ENCODE results near the gene AP5Z1. TPM values are rescaled to one million over a fixed set of nuclear protein-coding genes. Genes with fewer than 3 reads are reported as not detected.
A peak's percentile ranks its signal among the peaks of the same experiment; 100 is the strongest.

AP5Z1 gene
- total RNA-seq, 1 experiment from 2014 or later = 66.8 TPM

- CTCF ChIA-PET = interaction anchor here (1.3 kb wide), 1 partner anchor 16 kb away, joined by 7 read pairs; no protein-coding TSS in a partner anchor
- H3K27ac Mint-ChIP-seq (ENCODE audit: unreplicated experiment) = no peak overlapping the region
These were observed 39.0 kb downstream of the AP5Z1 start for GRCh38 chr7:4814433-4814832.

GRCh38 chr7:4815121-4815520, 39.7 kb downstream of the AP5Z1 start:
- no peak for DNase-seq
- Histone ChIP-seq H3K4me3 (ENCODE audit: low read depth, low read length) (no peak overlapping the region), H3K27me3 (replicated peaks; ENCODE audit: control insufficient read depth, insufficient read depth, low read length) (no peaks in the 10 kb centered on the region; the same call in 1 of the 2 replicates), H3K9me3 (no peaks in the 10 kb centered on the region), H3K36me3 (ENCODE audit: control insufficient read depth, insufficient read depth, low read length) (no peaks in the 10 kb centered on the region), H3K4me1 (no peaks in the 10 kb centered on the region)
- peaks cover 16% of the 10 kb centered on the region for H3K27me3 Mint-ChIP-seq (ENCODE audit: insufficient read depth, unreplicated experiment)
- H3K36me3 Mint-ChIP-seq (ENCODE audit: insufficient read depth, unreplicated experiment) = no peaks in the 10 kb centered on the region
- intact Hi-C loops (cut with micrococcal nuclease; ENCODE audit: unreplicated experiment) = no loop called here
- CTCF ChIA-PET = interaction anchor here (0.7 to 1.3 kb wide), 3 partner anchors 11 to 111 kb away, joined by 3 to 7 read pairs (median 3); no protein-coding TSS in a partner anchor
- H3K4me1 Mint-ChIP-seq (ENCODE audit: low read depth, unreplicated experiment) = no peaks in the 10 kb centered on the region
- BruUV-seq (replicated peaks) = no TSS peak
- no peak overlapping the region for H3K4me3 Mint-ChIP-seq (ENCODE audit: unreplicated experiment)
- H3K9me3 Mint-ChIP-seq (ENCODE audit: unreplicated experiment) = peaks cover 13% of the 10 kb centered on the region
- H3K27ac Mint-ChIP-seq (ENCODE audit: unreplicated experiment) = no peak overlapping the region
- TF ChIP-seq CTCF (IDR thresholded peaks at IDR 0.05; ENCODE audit: insufficient read depth in 1 of 2, low read depth in 1 of 2, low read length in 1 of 2, severe bottlenecking in 1 of 2, unreplicated experiment in 1 of 2) = no peak
- POLR2A ChIA-PET = no interaction called here

More at GRCh38 chr7:4814433-4814832, 39.0 kb downstream of the AP5Z1 start:
- H3K9me3 Mint-ChIP-seq (ENCODE audit: unreplicated experiment) = peaks cover 13% of the 10 kb centered on the region
- TF ChIP-seq CTCF (IDR thresholded peaks at IDR 0.05; ENCODE audit: insufficient read depth in 1 of 2, low read depth in 1 of 2, low read length in 1 of 2, severe bottlenecking in 1 of 2, unreplicated experiment in 1 of 2) = no peak
- Histone ChIP-seq H3K4me3 (ENCODE audit: low read depth, low read length) (no peak overlapping the region), H3K9me3 (no peaks in the 10 kb centered on the region), H3K4me1 (no peaks in the 10 kb centered on the region), H3K36me3 (ENCODE audit: control insufficient read depth, insufficient read depth, low read length) (no peaks in the 10 kb centered on the region), H3K27me3 (replicated peaks; ENCODE audit: control insufficient read depth, insufficient read depth, low read length) (no peaks in the 10 kb centered on the region; the same call in 1 of the 2 replicates)
- intact Hi-C loops (cut with micrococcal nuclease; ENCODE audit: unreplicated experiment) = no loop called here
- H3K4me3 Mint-ChIP-seq (ENCODE audit: unreplicated experiment) = no peak overlapping the region
- POLR2A ChIA-PET = no interaction called here
- no TSS peak for BruUV-seq (replicated peaks)
- H3K36me3 Mint-ChIP-seq (ENCODE audit: insufficient read depth, unreplicated experiment) = no peaks in the 10 kb centered on the region
- peaks cover 16% of the 10 kb centered on the region for H3K27me3 Mint-ChIP-seq (ENCODE audit: insufficient read depth, unreplicated experiment)
- H3K4me1 Mint-ChIP-seq (ENCODE audit: low read depth, unreplicated experiment) = no peaks in the 10 kb centered on the region
- DNase-seq = no peak

- Mint-ChIP-seq H3K4me3 (ENCODE audit: unreplicated experiment) (no peak overlapping the region), H3K36me3 (ENCODE audit: insufficient read depth, unreplicated experiment) (no peaks in the 10 kb centered on the region), H3K27ac (ENCODE audit: unreplicated experiment) (no peak overlapping the region), H3K27me3 (ENCODE audit: insufficient read depth, unreplicated experiment) (peaks cover 16% of the 10 kb centered on the region), H3K9me3 (ENCODE audit: unreplicated experiment) (peaks cover 13% of the 10 kb centered on the region), H3K4me1 (ENCODE audit: low read depth, unreplicated experiment) (no peaks in the 10 kb centered on the region)
- Histone ChIP-seq H3K36me3 (ENCODE audit: control insufficient read depth, insufficient read depth, low read length) (no peaks in the 10 kb centered on the region), H3K4me1 (no peaks in the 10 kb centered on the region), H3K27me3 (replicated peaks; ENCODE audit: control insufficient read depth, insufficient read depth, low read length) (no peaks in the 10 kb centered on the region; the same call in 1 of the 2 replicates), H3K4me3 (ENCODE audit: low read depth, low read length) (no peak overlapping the region), H3K9me3 (no peaks in the 10 kb centered on the region)
- BruUV-seq (replicated peaks) = no TSS peak
- intact Hi-C loops (cut with micrococcal nuclease; ENCODE audit: unreplicated experiment) = no loop called here
- CTCF ChIA-PET = interaction anchor here (0.7 to 1.3 kb wide), 2 partner anchors 18 to 110 kb away, joined by 3 to 7 read pairs; no protein-coding TSS in a partner anchor
- no peak for DNase-seq
- TF ChIP-seq CTCF (IDR thresholded peaks at IDR 0.05; ENCODE audit: insufficient read depth in 1 of 2, low read depth in 1 of 2, low read length in 1 of 2, severe bottlenecking in 1 of 2, unreplicated experiment in 1 of 2) = peak; percentile 25 to 31
- POLR2A ChIA-PET = no interaction called here
These were observed 40.4 kb downstream of the AP5Z1 start for GRCh38 chr7:4815609-4816418.

All from Caco-2 (cell line).